ENCODE data around the gene CEP164.

CEP164 gene

GRCh38 chr11:117439256-117439655 lies 111.6 kb downstream of the CEP164 start:
- Histone ChIP-seq H3K4me1 (ENCODE audit: control insufficient read depth, insufficient read depth, low read length) (no peaks in the 10 kb centered on the region), H3K36me3 (ENCODE audit: control insufficient read depth in 2 of 2, insufficient read depth in 1 of 2, low read length in 2 of 2) (no peaks in the 10 kb centered on the region), H3K9me3 (ENCODE audit: control insufficient read depth, insufficient read depth, low read depth, low read length) (no peaks in the 10 kb centered on the region), H3K27ac (ENCODE audit: extremely low read depth, low read depth, low read length) (no peak overlapping the region), H3K4me3 (ENCODE audit: low read depth, low read length) (no peak overlapping the region)
- ChIA-PET CTCF (interaction anchor here (1.5 kb wide), 1 partner anchor 370 kb away, joined by 5 read pairs; no protein-coding TSS in a partner anchor), POLR2A (no interaction called here)
- TF ChIP-seq KLF7 (tag by site-specific recombination; IDR thresholded peaks at IDR 0.05; ENCODE audit: borderline replicate concordance) (no peak), ZNF335 (tag by site-specific recombination; conservative IDR thresholded peaks at IDR 0.05) (no peak), ZBTB17 (tag by site-specific recombination; IDR thresholded peaks at IDR 0.05) (no peak), MYNN (tag by site-specific recombination; IDR thresholded peaks at IDR 0.05; ENCODE audit: borderline replicate concordance) (no peak), ZNF423 (tag by site-specific recombination; IDR thresholded peaks at IDR 0.05) (no peak), ZNF670 (tag by site-specific recombination; IDR thresholded peaks at IDR 0.05; ENCODE audit: low read depth) (no peak), GLIS1 (tag by site-specific recombination; IDR thresholded peaks at IDR 0.05) (peak; percentile 60; the same call in 1 of the 2 replicates)

- no peaks in the 10 kb centered on the region for H3K9me3 ChIP-seq (ENCODE audit: control insufficient read depth, insufficient read depth, low read depth, low read length)
- CTCF ChIA-PET: interaction anchor here (0.6 to 1.7 kb wide), 3 partner anchors 14 to 369 kb away, joined by 5 to 6 read pairs (median 5); no protein-coding TSS in a partner anchor
- no peak overlapping the region for H3K27ac ChIP-seq (ENCODE audit: extremely low read depth, low read depth, low read length)
- POLR2A ChIA-PET: no interaction called here
- H3K4me3 ChIP-seq (ENCODE audit: low read depth, low read length): no peak overlapping the region
- H3K36me3 ChIP-seq (ENCODE audit: control insufficient read depth in 2 of 2, insufficient read depth in 1 of 2, low read length in 2 of 2): no peaks in the 10 kb centered on the region
- TF ChIP-seq ZNF518A (tag by site-specific recombination; conservative IDR thresholded peaks at IDR 0.05; ENCODE audit: low read depth): no peak
- no peaks in the 10 kb centered on the region for H3K4me1 ChIP-seq (ENCODE audit: control insufficient read depth, insufficient read depth, low read length)
Observed at GRCh38 chr11:117440258-117440657, 112.6 kb downstream of the CEP164 start.

GRCh38 chr11:117441146-117441975 lies 113.7 kb downstream of the CEP164 start:
- no peak overlapping the region for H3K4me3 ChIP-seq (ENCODE audit: low read depth, low read length)
- H3K4me1 ChIP-seq (ENCODE audit: control insufficient read depth, insufficient read depth, low read length): no peaks in the 10 kb centered on the region
- no peak for TF ChIP-seq ZNF274 (IDR thresholded peaks at IDR 0.05; ENCODE audit: low read length)
- no peak for TF ChIP-seq ZNF274 (tag by site-specific recombination; IDR thresholded peaks at IDR 0.05; ENCODE audit: borderline replicate concordance)
- TF ChIP-seq ZNF513 (tag by site-specific recombination; IDR thresholded peaks at IDR 0.05): no peak
- no peak for TF ChIP-seq SCRT2 (tag by site-specific recombination; IDR thresholded peaks at IDR 0.05)
- TF ChIP-seq PRDM10 (tag by site-specific recombination; IDR thresholded peaks at IDR 0.05): no peak
- TF ChIP-seq BCL6B (tag by site-specific recombination; IDR thresholded peaks at IDR 0.05): no peak
- TF ChIP-seq ZNF114 (tag by site-specific recombination; IDR thresholded peaks at IDR 0.05): no peak
- no peak for TF ChIP-seq ZNF776 (tag by site-specific recombination; IDR thresholded peaks at IDR 0.05; ENCODE audit: borderline replicate concordance)
- H3K27ac ChIP-seq (ENCODE audit: extremely low read depth, low read depth, low read length): no peak overlapping the region
- ChIA-PET CTCF (interaction anchor here (0.6 to 1.7 kb wide), 3 partner anchors 15 to 378 kb away, joined by 3 to 6 read pairs (median 4); no protein-coding TSS in a partner anchor), POLR2A (no interaction called here)
- H3K36me3 ChIP-seq (ENCODE audit: control insufficient read depth in 2 of 2, insufficient read depth in 1 of 2, low read length in 2 of 2): no peaks in the 10 kb centered on the region
- no peaks in the 10 kb centered on the region for H3K9me3 ChIP-seq (ENCODE audit: control insufficient read depth, insufficient read depth, low read depth, low read length)

Measured in HEK293 (cell line).